Neural cell (in vitro differentiated cells): ENCODE data around the gene MRPL50.

Experiments used
- CTCF ChIP-seq: fragments of 450-650 bp; IDR thresholded peaks from 2 replicates; pipeline ENCODE4 v1.5.1; 2014; ENCODE audit warnings: antibody characterized with exemption, mild to moderate bottlenecking, moderate library complexity; ENCODE audit not compliant: poor library complexity, severe bottlenecking
- EZH2 ChIP-seq: fragments of 200-600, 300-800 bp; shearing (Covaris generic), sonication (generic); IDR thresholded peaks from 2 replicates; pipeline ENCODE4 v1.6.1; 2014; ENCODE audit warnings: antibody characterized with exemption, low read length, borderline replicate concordance, mild to moderate bottlenecking; ENCODE audit not compliant: insufficient read depth, poor library complexity, severe bottlenecking
- SMC3 ChIP-seq: fragments of 450-650 bp; conservative IDR thresholded peaks from 2 replicates; pipeline ENCODE4 v1.6.1; 2014; ENCODE audit warnings: antibody characterized with exemption, mild to moderate bottlenecking, moderate library complexity; ENCODE audit not compliant: poor library complexity
- TAF1 ChIP-seq: IDR thresholded peaks from 2 replicates; pipeline ENCODE4 v1.6.1; 2012; ENCODE audit warnings: low read depth

DNA sequence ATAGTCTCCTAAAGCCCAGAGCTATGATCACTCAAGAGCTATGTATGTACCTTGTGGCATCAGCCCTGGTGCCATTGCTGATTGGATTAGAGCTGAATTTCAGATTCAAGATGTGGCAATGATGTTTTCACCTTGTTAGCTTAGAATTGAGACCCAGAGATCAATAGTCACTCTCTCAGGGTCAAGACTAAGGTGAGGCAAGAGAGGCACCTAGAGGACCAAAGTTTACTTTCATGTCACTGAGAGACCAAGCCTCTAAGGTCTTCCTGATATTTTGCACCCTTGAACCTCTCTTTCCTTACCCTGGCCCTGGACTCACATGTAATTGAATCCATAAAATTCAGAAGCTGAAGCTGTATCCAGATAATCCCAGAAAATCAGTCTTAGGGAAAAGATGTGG lies 56.5 kb downstream of the MRPL50 start:
- TF ChIP-seq SMC3 (no peak), CTCF (no peak), EZH2 (no peak), TAF1 (no peak)
